Measurements from ENCODE around the gene LSAMP. TPM values are rescaled to one million over a fixed set of nuclear protein-coding genes. Genes with fewer than 3 reads are reported as not detected.

Gene LSAMP
- total RNA-seq, 1 experiment from 2014 or later, result 0.21 TPM

DNA sequence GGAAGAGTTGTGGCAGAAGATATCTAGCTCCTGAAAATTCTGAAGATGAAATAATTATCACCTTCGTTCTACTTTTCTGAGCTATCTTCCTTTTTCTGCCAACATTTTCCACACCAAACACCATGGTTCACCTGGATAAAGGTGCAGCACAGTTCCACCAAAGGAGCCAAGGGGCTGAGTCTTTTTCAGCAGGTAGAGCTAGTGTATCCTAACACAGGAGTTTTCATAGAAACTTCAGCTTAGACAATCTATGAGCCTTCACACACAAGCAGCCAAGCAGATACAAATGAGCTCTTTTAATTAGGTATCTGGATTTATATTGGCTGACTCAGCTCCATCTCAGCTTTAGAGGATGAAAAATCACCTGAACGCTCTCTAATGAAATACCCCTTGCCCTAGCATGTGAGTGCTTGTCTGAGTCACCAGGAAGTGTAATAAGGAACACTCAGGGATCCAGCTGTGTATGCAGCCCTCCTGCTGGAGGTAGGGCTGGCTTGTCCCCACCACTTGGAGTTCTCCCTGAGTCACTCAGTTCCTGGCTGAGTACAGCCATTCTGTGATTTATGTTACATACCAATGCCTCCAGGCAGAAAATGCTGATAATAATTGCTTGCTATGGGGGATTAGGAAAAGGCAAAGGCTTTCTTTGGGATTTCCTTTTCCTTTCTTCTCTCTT, 385.7 kb downstream of the LSAMP start:
- DNase-seq (ENCODE audit: low read depth), result peak; percentile 99

DNA sequence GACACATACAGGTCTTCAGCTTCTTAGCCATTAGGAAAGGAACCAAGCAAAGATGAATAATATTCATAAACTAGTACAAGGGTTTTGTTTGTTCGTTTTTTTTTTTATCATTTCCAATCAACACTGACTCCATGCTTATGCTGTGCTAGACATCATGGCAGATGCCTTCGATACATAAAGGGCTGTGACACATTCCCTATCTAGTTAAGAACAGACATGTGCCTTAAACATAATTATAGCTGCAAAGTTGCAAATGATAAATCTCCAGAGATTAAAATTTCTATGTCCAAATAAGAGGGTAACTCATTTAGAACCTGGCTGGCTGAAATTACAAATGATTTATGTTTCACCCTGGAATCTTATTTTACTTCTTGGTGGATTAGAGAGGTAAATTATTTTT, 386.4 kb downstream of the LSAMP start:
- no peak for DNase-seq (ENCODE audit: low read depth)

DNA sequence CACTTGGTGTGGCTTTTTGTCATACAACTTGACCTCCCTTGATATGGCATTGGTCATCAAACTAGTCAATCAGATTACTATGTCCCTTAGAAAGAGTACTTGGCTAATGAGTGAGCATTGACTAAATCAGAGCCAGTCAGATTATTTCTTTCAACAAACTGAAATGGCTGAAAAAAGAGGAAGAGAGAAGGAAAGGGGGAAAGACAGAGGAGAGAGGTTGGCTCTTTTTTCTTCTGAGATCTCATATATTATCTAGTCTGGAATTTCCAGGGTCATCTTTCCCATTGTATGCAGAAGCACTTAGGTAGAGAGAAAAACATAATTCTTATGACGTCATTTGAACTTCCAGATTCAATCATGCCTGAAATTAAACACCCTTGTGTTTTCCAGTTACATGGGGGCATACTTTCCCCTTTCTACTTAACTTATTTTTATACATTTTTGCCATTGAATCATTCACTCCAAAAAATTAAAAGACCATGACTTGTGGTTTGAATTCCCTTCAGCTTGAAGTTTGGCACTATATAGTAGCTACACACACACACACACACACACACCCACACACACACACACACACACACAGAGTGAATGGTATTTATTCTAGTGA, 387.8 kb downstream of the LSAMP start:
- no peak for DNase-seq (ENCODE audit: low read depth)

DNA sequence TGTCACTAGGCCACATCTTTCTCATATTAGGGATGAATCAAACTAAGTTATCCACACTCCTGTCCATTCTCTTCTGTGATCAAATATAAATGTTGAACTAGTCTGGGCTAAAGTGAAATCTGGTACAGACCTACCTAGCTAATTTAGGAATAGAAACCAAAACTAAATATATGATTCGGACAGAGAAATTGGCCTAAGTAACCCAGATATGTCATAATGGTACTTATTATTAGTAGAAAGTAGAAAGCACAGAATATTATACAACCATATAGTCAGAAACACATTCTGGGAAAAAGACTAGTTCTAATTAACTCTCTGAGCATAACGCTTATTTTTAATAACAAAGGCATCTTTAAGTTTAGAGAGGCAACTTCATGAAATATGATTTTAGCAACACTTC, 389.0 kb downstream of the LSAMP start:
- no peak for DNase-seq (ENCODE audit: low read depth)

DNA sequence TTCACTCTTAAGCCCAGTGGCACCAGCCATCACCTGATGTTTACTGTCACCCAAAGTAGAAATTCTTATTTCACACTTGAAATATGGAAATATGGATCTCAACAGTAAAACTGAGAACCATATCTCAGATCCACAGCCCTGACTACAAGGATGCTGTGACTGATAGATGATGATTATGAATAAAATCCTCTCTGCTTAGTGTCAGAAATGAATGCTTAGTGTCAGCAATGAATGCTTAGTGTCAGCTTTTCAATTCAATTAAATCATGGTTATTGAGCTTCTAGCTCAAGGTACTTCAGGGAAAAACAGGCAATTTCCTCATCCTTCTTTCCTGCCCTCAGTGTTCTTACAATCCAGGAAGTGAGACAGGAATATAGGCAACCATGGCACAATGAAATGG, 392.3 kb downstream of the LSAMP start:
- DNase-seq (ENCODE audit: low read depth), result no peak

DNA sequence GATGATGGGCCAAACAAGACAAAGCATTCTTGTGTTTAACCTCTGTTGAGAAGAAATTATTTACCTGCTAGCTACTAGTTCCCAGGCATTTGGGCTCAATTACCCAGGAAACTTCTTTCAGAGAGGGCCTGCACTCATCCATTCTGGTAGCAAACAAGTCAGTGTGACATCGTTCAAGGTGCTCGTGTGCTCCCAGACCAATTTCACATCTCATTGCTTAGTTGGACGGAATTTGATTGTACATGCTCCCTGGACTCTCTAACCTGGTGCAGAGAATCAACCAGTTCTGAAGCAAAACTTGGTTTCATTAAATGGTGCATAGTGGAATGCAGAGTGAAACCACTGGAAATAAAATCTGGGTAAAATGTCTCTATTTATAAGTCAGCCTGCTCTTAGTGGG, 392.7 kb downstream of the LSAMP start:
- no peak for DNase-seq (ENCODE audit: low read depth)

DNA sequence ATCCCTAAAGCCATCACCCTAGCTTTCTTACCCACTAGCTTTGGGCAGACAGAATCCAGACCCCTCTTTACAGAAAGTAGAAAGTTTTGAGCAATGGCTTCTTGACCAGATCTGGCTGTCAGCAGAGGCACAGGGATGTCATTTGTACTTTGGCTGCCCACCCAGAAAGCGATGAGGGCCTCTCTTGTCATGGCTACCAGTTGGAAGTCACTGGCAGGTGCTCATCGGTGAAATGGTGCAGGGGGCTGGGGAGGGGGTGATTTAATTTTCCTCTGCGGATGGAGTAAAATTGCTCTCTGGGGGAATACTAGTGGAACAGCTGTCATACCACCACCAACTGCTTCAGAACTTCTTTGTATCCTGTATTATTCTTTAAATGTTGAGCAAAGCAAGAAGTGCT, 393.7 kb downstream of the LSAMP start:
- no peak for DNase-seq (ENCODE audit: low read depth)

DNA sequence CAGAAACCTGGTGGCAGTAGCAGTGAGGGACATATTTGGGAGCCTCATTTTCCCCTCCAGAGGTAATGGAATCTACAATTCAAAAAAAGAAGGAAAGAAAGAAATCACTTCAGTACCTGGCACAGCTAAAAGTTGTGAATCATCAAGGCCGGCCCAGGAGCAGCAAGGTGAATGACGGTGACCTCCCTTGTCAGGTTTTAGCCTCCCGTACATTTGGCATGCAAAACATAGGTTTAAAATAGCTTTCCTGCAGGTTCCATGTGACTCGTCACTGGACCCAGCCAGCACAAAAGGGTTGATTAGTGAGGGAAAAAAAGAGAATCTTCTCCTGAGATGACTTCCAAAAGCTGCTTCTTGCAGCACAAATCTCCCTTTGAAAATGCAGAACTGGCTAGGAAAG, 394.2 kb downstream of the LSAMP start:
- no peak for DNase-seq (ENCODE audit: low read depth)

DNA sequence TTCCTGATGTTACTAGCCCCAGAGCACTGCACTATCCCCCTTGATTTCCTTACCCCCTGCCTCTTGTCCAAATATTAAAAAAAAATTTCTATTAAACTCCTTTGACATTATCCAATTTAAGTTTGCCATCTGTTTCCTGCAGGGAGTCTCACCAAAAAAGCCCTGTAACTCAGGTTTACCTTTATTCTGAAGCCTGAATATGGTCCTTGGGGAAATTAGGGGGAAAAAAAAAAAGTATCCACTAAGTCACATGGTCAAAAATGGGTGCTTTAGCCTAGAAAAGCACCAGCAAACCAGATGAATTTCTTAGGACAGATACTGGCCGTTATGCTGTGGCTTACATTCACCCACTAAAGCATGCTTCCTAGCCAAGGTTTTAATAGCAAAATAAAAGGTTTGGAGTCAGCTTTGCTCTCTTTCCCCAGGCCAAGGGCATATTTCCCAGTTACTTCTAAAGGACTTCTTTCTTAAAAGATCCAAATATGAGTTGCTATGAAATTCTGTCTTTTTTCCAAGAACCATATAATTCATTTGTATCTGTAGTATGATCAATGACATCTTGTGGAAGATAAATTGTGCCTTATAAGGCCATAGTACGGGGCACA, 394.9 kb downstream of the LSAMP start:
- no peak for DNase-seq (ENCODE audit: low read depth)

DNA sequence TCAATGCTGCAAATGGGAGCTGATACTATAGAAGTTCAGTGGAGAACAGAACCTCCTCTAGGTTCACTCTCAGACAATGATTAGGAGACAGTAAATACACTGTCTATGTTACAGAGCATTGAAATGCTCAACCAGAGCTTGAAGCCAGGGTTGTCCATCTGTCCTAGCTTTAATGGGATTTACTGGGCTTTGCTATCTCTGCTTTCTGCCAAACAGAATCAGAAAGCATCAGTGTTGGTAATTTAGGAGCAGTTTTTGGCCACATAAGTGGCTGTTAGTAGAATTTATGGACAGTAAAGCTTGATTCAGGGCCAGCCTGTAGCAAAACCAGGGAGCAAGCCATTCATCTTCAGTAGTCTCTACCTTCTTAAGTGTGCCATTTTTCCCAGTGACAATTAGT, 396.3 kb downstream of the LSAMP start:
- DNase-seq (ENCODE audit: low read depth), result no peak

DNA sequence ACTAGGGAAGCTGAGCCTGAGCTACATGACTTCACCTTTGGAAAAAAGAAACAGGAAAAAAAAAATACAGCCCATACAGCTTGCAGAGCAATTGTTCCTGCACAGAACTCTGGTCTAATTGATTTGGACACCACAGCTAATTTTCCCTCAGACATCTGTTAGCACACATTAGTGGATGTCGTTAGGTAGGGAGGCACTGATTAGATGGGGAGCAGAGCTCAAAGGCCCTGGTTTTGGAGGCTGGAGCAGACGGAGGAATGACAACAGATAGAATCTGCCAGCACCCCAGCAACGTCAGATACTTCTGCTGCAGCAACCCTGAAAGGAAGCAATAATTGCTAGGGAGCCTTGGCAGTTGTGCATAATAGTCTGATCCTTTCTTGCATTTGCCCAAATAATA, 398.9 kb downstream of the LSAMP start:
- no peak for DNase-seq (ENCODE audit: low read depth)

DNA sequence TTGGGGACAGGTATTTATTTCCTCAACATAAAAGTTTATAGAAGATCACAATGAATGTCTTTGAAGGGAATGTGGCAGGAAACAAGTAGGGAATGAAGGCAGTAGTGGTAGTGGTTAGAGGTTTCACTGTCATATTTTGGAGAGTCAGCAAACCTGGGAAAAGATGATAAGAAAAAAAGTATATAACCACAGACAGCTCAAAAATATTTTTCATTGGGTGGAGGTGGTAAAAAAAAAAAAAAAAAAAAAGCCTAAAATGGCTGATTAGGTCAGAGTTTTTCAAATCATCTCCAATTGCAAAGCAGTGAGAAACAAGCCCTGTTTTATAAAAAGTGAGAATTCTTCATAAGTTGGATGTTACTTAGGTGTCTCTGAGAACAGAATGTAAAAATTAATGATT, 400.0 kb downstream of the LSAMP start:
- no peak for DNase-seq (ENCODE audit: low read depth)

DNA sequence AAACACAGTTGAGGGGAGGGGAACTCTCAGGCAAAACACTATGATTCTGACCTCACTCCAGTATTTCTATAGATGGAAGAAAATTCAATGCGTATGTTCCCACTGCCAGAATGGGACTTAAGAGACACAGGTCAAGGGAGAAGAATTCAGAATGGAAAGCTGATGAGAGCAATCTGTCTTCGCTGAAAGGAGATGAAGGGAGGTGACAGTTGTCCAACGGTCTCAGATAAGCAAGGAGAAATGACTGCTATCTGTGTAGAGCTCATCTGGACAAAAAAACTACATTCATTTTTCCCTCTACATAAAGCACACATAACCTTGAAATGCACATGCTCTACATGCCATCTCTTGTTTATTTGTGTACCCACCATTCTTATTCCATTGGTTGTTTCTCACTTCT, 405.1 kb downstream of the LSAMP start:
- no peak for DNase-seq (ENCODE audit: low read depth)

DNA sequence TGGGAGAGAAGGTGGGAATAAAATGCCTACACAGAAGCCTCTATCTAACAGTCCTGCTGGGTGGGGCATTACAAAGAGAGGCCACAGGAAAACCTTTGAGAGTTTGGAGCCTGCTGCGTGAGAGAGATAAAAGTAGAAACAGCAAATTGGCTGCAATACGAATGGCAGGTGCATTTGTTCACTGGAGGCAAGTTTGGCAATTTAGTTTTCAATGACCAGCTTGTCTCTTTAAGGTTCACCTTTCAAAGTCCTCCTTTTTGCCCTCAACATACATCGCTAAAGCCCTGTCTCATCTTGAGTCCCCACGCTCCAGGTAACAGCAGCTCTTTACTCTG, 405.7 kb downstream of the LSAMP start:
- DNase-seq (ENCODE audit: low read depth), result no peak

DNA sequence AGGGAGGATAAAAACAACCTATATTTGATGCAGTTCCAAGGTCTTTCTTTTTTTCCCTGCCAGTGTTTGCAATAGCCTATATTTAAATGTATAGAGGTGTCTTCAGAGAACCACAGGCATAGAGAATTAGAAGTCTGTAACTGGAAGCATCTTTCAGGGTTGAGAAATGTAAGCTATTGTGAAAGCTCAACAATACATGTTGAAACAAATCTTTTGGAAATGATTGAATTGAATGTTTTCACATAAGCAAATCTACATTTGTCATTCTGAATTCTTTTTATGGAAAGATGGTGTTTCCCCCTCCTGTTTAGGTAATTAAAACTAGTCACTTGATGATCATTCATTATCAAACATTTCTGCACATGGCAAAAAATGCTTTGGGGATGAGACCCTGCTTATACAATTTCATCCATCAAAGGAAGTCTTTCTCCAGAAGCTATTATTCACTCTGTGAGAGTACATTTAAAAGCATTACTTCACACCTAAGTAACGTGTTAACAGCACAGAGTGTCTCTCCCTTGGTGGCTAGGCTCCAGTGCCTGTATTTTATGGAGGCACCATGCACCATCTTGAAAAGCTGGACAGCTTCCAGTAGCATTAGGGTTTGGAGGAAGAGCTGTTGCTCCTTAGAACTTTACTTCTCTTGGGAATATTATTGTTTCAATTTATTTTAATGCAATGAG, 406.2 kb downstream of the LSAMP start:
- DNase-seq (ENCODE audit: low read depth), result no peak

DNA sequence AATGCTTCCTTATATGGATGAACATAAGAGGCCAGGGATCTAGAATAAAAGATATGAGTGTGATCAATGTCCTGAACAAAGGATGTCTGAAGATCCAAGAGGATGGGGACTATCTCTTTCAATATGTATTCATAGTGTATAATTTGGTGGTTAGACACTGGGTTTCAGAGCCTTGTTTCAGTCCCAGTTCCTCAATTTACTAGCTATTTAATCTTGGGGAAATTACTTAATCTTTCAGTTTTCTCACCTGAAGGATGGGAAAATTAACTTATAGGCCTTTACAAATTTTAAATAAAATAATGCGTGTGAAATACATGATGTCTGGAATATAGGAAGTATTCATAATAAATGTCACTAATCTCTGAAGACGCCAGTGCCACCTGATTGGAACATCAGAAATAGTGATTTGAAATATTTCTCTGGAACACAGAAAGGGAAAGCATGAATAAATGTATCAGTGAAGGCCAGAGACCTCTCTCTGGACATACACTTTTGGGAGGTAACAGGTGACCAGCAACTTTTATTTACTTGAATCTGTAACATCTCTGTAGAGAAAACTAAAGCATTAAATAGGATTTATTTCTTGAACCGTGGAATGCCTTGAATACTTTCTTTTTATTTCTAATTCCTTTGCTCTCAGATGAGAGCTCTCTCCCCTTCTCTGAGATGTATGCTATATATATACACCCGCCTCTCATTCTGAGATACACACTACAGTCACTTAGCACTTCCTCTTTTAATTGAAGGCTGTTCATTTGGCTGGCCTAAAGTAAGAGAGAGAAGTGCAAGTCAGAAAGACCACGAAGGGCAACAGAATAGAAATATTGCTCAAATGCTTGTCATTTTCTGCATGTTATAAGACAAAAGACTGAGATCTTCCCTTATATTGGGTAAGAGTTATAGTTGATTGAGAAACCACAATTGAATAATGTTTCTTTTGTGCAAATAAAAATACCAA, 407.1 kb downstream of the LSAMP start:
- DNase-seq (ENCODE audit: low read depth), result no peak

DNA sequence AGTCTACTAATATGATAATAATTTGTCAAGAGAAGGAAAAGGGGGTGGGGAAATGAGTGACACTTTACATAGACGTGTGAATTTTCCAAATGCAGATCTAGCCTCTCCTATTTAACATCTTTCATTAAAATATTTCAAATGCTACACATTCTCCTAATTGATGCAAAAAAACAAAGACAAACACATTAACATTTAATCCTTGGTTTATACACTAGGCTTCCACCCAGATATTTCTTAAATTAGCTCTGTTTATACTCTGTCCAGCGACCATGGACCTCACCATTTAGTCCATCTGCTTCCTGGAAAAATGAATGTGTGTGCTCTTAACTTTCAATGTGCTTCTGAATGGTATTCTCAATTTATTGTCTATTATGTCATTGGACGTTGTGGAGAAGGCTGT, 409.9 kb downstream of the LSAMP start:
- no peak for DNase-seq (ENCODE audit: low read depth)

DNA sequence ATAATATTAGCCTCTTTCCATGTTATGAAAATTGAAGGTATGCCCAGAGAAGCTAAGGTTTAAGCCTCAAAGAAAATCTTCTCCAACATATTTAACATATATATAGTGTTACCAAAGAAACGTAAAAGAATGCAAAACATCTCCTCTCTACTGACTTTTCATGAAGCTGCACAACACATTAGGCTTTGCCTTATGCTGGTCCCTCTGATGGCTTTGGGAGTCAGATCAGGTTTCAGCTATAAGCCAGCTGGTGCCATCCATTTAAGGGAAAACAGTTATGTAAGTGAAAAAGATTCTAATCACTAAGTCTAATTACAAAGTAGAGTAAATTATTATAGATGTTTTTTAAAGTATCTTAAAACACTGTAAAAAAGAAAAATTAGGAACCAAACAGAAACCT, 410.5 kb downstream of the LSAMP start:
- no peak for DNase-seq (ENCODE audit: low read depth)

DNA sequence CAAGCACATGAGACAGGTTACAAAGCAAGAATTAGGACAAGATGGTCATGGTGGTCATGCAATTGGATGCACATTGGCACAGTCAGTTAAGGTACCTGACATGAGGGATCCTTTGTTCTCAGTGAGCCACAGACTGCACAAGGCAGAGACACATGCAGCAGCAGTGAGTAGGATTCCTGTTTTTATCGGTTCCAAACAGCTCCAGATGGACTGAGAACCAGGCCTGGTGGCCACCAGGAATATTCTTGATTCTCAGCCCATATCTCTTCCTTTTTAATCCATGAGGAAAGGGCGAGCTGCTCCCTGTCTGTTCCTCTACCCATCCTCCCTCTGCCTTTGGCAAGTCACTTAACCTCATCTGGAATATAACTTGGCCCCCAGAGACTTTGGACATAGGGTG, 411.2 kb downstream of the LSAMP start:
- DNase-seq (ENCODE audit: low read depth), result no peak

DNA sequence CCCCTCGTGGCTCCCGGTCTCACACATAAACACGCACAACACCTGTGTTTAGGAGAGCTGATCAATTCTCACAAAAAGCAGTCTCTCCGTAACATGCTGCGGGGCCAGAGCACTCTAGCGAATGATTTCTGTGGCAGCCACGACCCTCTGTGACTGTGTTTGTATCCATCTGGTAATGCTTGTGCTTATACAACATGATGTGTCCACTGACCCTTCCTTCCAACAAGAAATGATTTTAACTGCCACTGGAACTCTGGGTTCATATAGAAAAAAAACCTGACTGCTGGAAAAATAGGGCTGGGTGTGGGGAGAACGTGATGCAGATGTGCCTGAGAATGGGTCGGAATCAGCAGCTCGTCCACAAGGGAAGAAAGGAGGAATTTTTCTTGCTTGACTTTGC, 411.8 kb downstream of the LSAMP start:
- DNase-seq (ENCODE audit: low read depth), result no peak

DNA sequence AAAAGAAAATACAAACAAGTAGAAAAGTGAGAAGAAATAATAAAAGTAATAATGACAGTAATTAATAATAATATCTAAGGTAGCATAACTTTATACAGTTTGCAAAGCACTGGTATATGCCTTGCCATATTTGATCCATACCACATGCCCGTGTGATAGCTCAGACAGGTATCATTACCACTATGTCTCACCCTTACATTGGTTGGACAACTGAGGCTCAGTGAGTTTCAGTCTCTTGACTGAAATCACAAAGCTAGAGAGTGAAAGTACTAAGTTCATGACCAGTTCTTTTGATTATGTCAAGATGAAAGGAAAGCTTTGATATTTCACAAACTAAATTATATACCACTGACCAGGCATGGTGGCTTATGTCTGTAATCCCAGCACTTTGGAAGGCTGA, 413.1 kb downstream of the LSAMP start:
- no peak for DNase-seq (ENCODE audit: low read depth)
